HCT116 (cell line): ENCODE data around the gene CERS4. TPM values are rescaled to one million over a fixed set of nuclear protein-coding genes. Genes with fewer than 3 reads are reported as not detected.

Experiments used
- ATAC-seq: fragments of 200-7000 bp; cut with Tn5 transposase; 2 replicates; pipeline ENCODE4 v1.9.1; 2020; ENCODE audit warnings: mild to moderate bottlenecking, moderate library complexity
- BruUV-seq: library from RNA; stranded (reverse); fragments of 400-500 nt; replicated peaks from 2 replicates; lab custom pipeline; 2021; lab: Mats Ljungman, UMichigan
- CTCF ChIA-PET: fragments of 300-600 bp; sonication (Branson Sonifier 250); formaldehyde crosslinking; loops from one replicate; lab custom pipeline; 2021; ENCODE audit warnings: antibody characterized with exemption; lab: Charles Lee
- POLR2A ChIA-PET: fragments of 300-600, 350-600 bp; sonication (Branson Sonifier 250); formaldehyde crosslinking; loops from one replicate; lab custom pipeline; 2021; ENCODE audit warnings: antibody characterized with exemption; lab: Charles Lee
- RAD21 ChIA-PET, 2 experiments: fragments of 300-600 bp; sonication (Branson Sonifier 250); formaldehyde crosslinking; loops; one replicate each; lab custom pipeline; 2023; ENCODE audit warnings: low total read pairs in 2 of 2; ENCODE audit not compliant: uncharacterized antibody in 2 of 2, unreplicated experiment in 2 of 2, low non-redundant PET in 1 of 2; lab: Charles Lee
- DNase-seq: peaks from one replicate; pipeline ENCODE4 v3.0.0-alpha.2; 2010; ENCODE audit warnings: low read depth, low spot score
- H2AFZ ChIP-seq: fragments of 200-600 bp; shearing (Covaris generic), sonication (generic); 2 replicates; pipeline ENCODE4 v1.6.1; 2017; ENCODE audit warnings: low read depth, mixed run types, mixed read lengths, antibody characterized with exemption, low read length; ENCODE audit not compliant: poor library complexity, severe bottlenecking
- H3K27ac ChIP-seq: 2 replicates; pipeline ENCODE4 v1.5.1; 2012; ENCODE audit warnings: low read depth, low read length
- H3K27me3 ChIP-seq: fragments of 200-600 bp; sonication (generic); 2 replicates; pipeline ENCODE4 v1.6.1; 2016; ENCODE audit warnings: mixed run types, low read length, mixed read lengths; ENCODE audit not compliant: insufficient read depth
- H3K36me3 ChIP-seq, 2 experiments: fragments of 200-500 bp in 1 of 2; fragments of 200-600 bp in 1 of 2; sonication (Bioruptor generic) in 1 of 2; sonication (generic) in 1 of 2; 2 replicates each; pipeline versions ENCODE4 v1.5.1 to v1.6.1; 2014 to 2016; ENCODE audit warnings: low read length in 2 of 2, inconsistent platforms in 1 of 2, mixed read lengths in 1 of 2, mixed run types in 1 of 2; ENCODE audit not compliant: insufficient read depth in 2 of 2, control insufficient read depth in 1 of 2
- H3K4me1 ChIP-seq, 2 experiments: fragments of 200-600 bp in 1 of 2; sonication (generic) in 1 of 2; 2 replicates each; pipeline versions ENCODE4 v1.5.1 to v1.6.1; 2012 to 2017; ENCODE audit warnings: low read length in 2 of 2, inconsistent platforms in 1 of 2, mild to moderate bottlenecking in 1 of 2, mixed read lengths in 1 of 2, mixed run types in 1 of 2, moderate library complexity in 1 of 2; ENCODE audit not compliant: insufficient read depth in 2 of 2, control insufficient read depth in 1 of 2
- H3K4me2 ChIP-seq: fragments of 200-600 bp; sonication (generic); 2 replicates; pipeline ENCODE4 v1.6.1; 2017; ENCODE audit warnings: mixed run types, low read length, mixed read lengths
- H3K4me3 ChIP-seq, 2 experiments: fragments of 200-600 bp in 1 of 2; sonication (generic) in 1 of 2; replicated peaks in 1 of 2; 2 replicates each; pipeline ENCODE4 v1.5.1; 2011 to 2016; ENCODE audit warnings: low read length in 2 of 2, control low read depth in 1 of 2, low read depth in 1 of 2, mild to moderate bottlenecking in 1 of 2, mixed read lengths in 1 of 2, mixed run types in 1 of 2
- H3K79me2 ChIP-seq: fragments of 200-600 bp; sonication (generic); 2 replicates; pipeline ENCODE4 v1.6.1; 2017; ENCODE audit warnings: mild to moderate bottlenecking, mixed run types, low read length, moderate library complexity, mixed read lengths; ENCODE audit not compliant: insufficient read depth
- H3K9ac ChIP-seq: fragments of 200-600 bp; sonication (generic); 2 replicates; pipeline ENCODE4 v1.6.1; 2016; ENCODE audit warnings: low read length, mixed read lengths
- H3K9me2 ChIP-seq: fragments of 200-600 bp; sonication (generic), shearing (Covaris generic); 2 replicates; pipeline ENCODE4 v1.6.1; 2017; ENCODE audit warnings: mixed run types, mild to moderate bottlenecking, moderate library complexity; ENCODE audit not compliant: insufficient read depth
- H3K9me3 ChIP-seq, 2 experiments: fragments of 200-500 bp in 1 of 2; fragments of 200-600 bp in 1 of 2; sonication (Bioruptor generic) in 1 of 2; sonication (generic) in 1 of 2; 2 replicates each; pipeline ENCODE4 v1.6.1; 2014 to 2017; ENCODE audit warnings: low read length in 2 of 2, mixed read lengths in 2 of 2, inconsistent platforms in 1 of 2, low read depth in 1 of 2, mild to moderate bottlenecking in 1 of 2, mixed run types in 1 of 2, moderate library complexity in 1 of 2; ENCODE audit not compliant: control insufficient read depth in 1 of 2, insufficient read depth in 1 of 2
- H4K20me1 ChIP-seq: fragments of 200-600 bp; sonication (generic), shearing (Covaris generic); 2 replicates; pipeline ENCODE4 v1.6.1; 2017; ENCODE audit warnings: mixed run types, mild to moderate bottlenecking, moderate library complexity; ENCODE audit not compliant: insufficient read depth
- CTCF ChIP-seq, 3 experiments: fragments of 200-600 bp in 1 of 3; sonication (generic) in 1 of 3; IDR thresholded peaks in 2 of 3; conservative IDR thresholded peaks in 1 of 3; 2 replicates each; pipeline ENCODE4 v1.5.1; 2012 to 2017; ENCODE audit warnings: low read depth in 2 of 3, low read length in 2 of 3, antibody characterized with exemption in 1 of 3, borderline replicate concordance in 1 of 3, control low read depth in 1 of 3, mild to moderate bottlenecking in 1 of 3, mixed read lengths in 1 of 3, mixed run types in 1 of 3, moderate library complexity in 1 of 3; ENCODE audit not compliant: insufficient read depth in 1 of 3
- ELF1 ChIP-seq: IDR thresholded peaks from 2 replicates; pipeline ENCODE4 v1.6.1; 2012; ENCODE audit warnings: low read depth, borderline replicate concordance
- EZH2 ChIP-seq: fragments of 200-600 bp; sonication (generic); IDR thresholded peaks from 2 replicates; pipeline ENCODE4 v1.6.1; 2017; ENCODE audit warnings: antibody characterized with exemption, mixed run types
- EZH2phosphoT487 ChIP-seq: fragments of 200-600 bp; IDR thresholded peaks from 2 replicates; pipeline ENCODE4 v1.6.1; 2018; ENCODE audit warnings: antibody characterized with exemption, borderline replicate concordance
- FOSL1 ChIP-seq: IDR thresholded peaks from 2 replicates; pipeline ENCODE4 v1.6.1; 2012; ENCODE audit warnings: low read depth
- JUND ChIP-seq: IDR thresholded peaks from 2 replicates; pipeline ENCODE4 v1.6.1; 2012
- POLR2A ChIP-seq: IDR thresholded peaks from 2 replicates; pipeline ENCODE4 v1.7.0; 2011; ENCODE audit warnings: borderline replicate concordance; ENCODE audit not compliant: insufficient read depth, insufficient read length; ENCODE audit errors: extremely low read depth
- RAD21 ChIP-seq: IDR thresholded peaks from 2 replicates; pipeline ENCODE4 v1.6.1; 2012; ENCODE audit warnings: low read depth, mild to moderate bottlenecking
- REST ChIP-seq: IDR thresholded peaks from 2 replicates; pipeline ENCODE4 v1.6.1; 2012; ENCODE audit warnings: low read depth
- SIN3A ChIP-seq: IDR thresholded peaks from 2 replicates; pipeline ENCODE4 v1.6.1; 2012; ENCODE audit warnings: low read depth
- SRF ChIP-seq: IDR thresholded peaks from 2 replicates; pipeline ENCODE4 v1.6.1; 2012; ENCODE audit warnings: low read depth
- ZBTB33 ChIP-seq: IDR thresholded peaks from 2 replicates; pipeline ENCODE4 v1.6.1; 2011; ENCODE audit warnings: mild to moderate bottlenecking, low read length, moderate library complexity; ENCODE audit not compliant: insufficient replicate concordance; ENCODE audit errors: extremely low read depth
- intact Hi-C: fragments of 100-400 bp; cut with micrococcal nuclease; formaldehyde crosslinking; loops from 2 replicates; pipeline ENCODE4 v1.10.0; 2022
- total RNA-seq: library from RNA; stranded (reverse); gene quantifications from one replicate; pipeline ENCODE4 v1.2.1, GENCODE V29; 2021; ENCODE audit not compliant: unreplicated experiment

Gene CERS4
- total RNA-seq, 1 experiment from 2014 or later: 26.0 TPM

GRCh38 chr19:8259142-8259921 is 50.2 kb downstream of the CERS4 start:
- RAD21 ChIA-PET: no interaction called here
- H3K9me2 ChIP-seq: no peaks in the 10 kb centered on the region
- H3K4me3 ChIP-seq: no peak overlapping the region
- H3K27ac ChIP-seq: no peak overlapping the region
- CTCF ChIA-PET: interaction anchor here (0.7 kb wide), 1 partner anchor 435 kb away, joined by 3 read pairs; no protein-coding TSS in a partner anchor
- peaks cover 11 to 28% of the 10 kb centered on the region in 2 experiments for H3K4me1 ChIP-seq
- no peaks in the 10 kb centered on the region for H4K20me1 ChIP-seq
- H3K9ac ChIP-seq: no peak overlapping the region
- TF ChIP-seq RAD21 (no peak), EZH2phosphoT487 (no peak), JUND (no peak), ELF1 (no peak), ZBTB33 (no peak), CTCF (IDR thresholded peaks at IDR 0.05 in 2 of 3, conservative IDR thresholded peaks at IDR 0.05 in 1 of 3; ENCODE audit: borderline replicate concordance in 1 of 3, insufficient read depth in 1 of 3, low read depth in 2 of 3, low read length in 2 of 3) (no peak), REST (no peak), FOSL1 (no peak), EZH2 (no peak), SIN3A (no peak), SRF (no peak), POLR2A (no peak)
- no peaks in the 10 kb centered on the region for H3K36me3 ChIP-seq
- no peak for DNase-seq
- ATAC-seq: no peak
- no peak overlapping the region for H3K4me2 ChIP-seq
- H3K9me3 ChIP-seq: no peaks in the 10 kb centered on the region
- H3K79me2 ChIP-seq: no peaks in the 10 kb centered on the region
- POLR2A ChIA-PET: no interaction called here
- no peaks in the 10 kb centered on the region for H3K27me3 ChIP-seq
- intact Hi-C loops: no loop called here
- H2AFZ ChIP-seq: no peak overlapping the region
- BruUV-seq: no TSS peak
